DMS114 treated with DMSO at 0.1 percent for 48 hours (cell line): ENCODE data around the gene GABRA5.
"Not testable (repeated sequence)": the region's sequence is repeated elsewhere in the genome, so short reads cannot be mapped to it uniquely, and the experiment has no call there.

ENCODE experiments used
- DNase-seq: peaks from one replicate; lab custom pipeline; 2025; ENCODE audit not compliant: unreplicated experiment; lab: John Stamatoyannopoulos, UW

GABRA5 gene

DNA sequence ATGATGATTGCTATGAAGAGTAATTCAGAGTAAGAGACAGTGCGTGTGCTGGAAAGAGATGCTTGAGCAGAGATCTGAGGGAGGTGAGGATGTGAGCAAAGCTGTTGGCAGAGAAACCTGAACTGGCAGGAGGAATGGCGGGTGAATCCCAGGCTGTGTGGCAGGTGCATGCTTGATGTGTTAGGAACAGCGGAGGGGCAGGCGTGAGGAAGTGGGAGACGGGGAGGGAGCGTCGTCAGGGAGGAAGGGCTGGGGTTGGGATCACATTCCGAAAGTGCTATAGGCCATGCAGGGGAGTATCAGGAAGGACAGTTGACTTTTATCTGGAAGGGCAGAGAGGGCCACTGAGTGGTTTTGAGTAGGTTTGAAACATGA, 8.6 kb downstream of the GABRA5 start:
- no peak for DNase-seq

DNA sequence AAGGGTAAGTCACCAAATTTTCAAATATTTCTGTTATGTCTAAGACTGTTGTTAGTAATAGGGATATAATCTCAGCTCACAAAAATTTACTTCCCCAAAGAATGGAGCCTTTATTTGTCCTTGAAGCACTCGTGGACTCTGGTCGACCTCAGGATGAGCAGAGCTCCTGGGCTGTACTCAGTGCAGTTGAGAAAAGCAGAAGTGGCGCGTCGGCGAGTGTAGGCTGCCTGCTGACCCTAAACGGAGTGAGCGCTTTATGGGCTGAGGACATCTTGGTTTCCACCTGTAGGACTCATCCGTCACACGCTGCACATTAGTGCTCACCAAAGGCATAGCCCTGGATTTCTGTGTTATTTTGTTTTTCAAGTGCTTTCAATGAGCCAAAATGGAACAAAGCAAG, 11.0 kb downstream of the GABRA5 start:
- no peak for DNase-seq

DNA sequence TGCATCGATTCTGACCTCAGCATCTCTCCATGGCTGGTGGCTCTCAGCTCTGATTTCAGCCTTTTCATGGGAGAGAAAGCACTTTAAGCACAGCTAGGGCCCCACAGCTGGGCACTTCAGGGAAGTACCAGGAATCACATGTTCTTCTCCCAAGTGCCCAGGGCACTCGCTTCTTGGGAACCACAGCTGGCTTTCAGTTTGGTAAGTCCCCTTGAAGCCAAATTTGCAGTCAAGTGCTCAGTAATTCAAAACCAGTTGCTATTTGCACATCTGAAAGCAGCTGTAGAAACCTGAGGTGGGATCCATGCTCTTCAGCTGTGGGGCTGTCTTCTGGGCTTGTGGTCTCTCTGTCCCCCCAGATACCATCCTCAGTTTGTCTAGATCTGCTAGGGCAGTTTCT, 12.8 kb downstream of the GABRA5 start:
- no peak for DNase-seq

DNA sequence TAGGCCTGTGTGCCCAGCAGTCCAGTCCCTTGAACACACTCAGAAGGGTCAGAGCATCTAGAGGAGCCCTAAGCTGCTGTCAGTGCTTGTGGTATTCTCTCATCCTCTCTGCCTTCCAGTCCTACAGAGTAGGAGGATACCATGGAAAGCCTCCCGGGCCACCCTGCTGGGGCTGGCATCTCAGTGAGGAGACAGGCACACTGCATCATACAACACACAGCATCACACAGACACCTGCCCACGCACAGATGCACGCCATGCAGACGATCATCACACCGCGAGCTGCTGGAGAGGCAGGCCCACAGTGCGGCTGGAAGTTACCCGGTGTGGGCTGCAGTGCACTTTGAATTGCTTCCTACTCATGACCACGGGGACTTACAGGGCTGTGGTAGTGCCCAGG, 15.2 kb downstream of the GABRA5 start:
- DNase-seq, result no peak

DNA sequence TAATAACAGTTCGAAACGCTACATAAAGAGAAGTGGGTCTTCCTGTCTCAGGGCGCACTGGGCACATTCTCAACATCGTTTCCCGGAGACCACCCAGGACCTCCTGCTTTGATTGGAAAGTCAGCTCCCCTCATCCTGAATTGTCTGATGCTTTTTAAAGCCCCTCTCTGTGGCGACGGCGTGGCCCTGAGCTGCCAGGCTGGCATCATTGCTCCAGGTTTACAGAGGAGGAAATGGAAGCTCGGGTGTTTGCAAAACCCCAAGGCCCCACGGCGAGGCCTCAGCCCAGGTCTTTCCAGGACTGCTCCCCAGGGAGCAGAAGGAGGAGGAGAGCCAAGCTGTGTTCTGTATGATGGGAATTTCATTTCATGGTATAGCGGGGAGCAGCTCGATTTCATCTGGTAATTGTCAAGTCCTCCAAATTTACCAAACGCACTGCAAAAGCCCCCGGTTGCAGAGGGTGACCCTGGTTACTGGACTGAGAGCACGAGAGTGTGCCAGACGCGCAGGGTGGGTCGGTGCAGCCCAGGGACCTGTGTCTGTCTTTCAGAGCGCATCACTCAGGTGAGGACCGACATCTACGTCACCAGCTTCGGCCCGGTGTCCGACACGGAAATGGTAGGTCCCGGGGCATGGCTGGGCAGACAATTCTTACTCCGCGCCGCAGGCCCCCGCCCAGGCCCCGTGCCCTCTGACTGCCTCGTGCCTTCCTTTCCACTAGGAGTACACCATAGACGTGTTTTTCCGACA, 15.9 kb downstream of the GABRA5 start:
- DNase-seq, result no peak

DNA sequence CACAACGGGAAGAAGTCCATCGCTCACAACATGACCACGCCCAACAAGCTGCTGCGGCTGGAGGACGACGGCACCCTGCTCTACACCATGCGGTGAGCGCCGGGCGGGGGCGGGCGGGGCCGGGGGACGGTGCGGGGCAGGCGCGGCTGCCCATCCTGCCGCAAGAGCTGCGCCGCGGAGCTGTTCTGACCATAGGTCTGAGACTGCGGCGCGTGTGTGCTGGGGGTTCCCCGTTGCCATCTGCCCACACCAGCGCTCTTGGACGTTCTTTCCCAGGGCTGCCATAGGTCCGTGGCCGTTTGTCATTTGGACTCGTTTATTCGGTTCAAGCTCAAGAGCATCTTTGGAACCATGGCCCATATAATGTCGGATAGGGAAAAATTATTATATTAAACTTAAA, 16.6 kb downstream of the GABRA5 start:
- no peak for DNase-seq

DNA sequence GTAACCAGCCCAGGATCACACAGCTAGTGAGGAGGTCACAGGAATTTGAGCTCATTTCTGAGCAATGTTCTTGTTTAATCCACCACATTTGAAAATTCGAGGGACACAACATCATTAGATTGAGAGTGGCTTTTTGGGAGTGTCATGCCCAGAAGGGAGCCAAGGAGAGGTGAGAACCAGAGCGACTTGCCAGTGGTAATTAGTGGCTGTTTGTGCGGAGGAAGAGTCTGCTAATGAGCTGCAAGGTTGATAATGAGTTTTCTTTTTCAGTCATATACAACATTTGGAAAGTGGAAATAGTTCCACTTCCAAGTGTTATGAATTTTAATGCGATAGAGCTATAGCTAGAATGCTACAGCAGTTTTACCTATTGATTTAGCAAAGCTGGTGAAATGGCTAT, 19.7 kb downstream of the GABRA5 start:
- no peak for DNase-seq

DNA sequence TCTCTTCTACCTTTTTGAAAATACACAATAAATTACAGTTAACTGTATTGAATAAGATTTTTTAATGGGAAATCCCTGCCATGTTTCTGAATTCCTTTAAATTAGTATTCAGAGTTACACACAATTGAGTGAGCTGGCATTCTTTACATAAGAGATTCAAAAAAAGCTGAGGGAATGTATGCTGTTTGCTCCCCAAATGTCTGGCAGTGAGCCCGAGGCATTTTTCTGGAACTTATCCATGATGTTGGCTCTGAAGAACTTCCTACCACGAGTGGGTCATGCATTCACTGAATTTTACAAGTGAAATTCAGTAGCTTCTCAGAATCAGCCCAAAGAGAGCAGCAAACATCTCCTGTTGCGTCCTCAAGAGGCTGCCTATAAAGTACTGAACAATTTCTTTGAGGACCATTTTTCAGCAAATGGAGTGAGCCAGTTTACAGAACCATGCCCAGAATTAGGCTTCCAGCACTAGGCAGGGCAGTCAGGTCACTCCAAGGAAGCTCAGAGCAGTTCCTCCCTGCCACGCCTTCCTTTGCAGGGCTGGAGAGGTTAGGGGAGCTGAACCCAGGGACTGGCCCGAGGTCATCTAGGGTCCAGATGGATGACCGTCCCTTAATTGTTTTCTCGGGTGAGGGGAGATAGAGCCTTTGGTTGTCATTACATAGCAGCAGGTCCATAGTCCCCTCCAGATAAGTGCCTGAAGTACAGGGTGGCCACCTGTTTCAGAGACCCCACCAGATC, 21.2 kb downstream of the GABRA5 start:
- DNase-seq, result no peak

DNA sequence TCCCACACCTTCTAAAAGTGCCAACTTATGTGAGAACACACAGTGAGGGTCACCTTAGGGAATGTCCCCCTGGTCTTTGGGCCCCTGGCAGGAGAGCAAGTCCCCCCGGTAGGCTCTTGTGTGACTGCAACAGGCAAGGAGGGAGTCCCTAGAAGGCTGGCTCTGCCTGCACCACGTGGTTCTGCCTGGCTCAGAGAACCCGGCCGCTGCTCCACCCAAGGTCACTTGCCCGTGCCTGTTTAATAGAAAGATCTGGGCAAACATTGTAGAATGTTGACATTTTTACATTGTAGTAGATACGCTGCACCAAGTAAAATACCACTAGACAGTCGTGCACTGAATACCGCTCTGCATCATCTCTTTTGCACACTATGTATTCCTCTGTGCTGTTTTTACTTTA, 21.9 kb downstream of the GABRA5 start:
- no peak for DNase-seq

DNA sequence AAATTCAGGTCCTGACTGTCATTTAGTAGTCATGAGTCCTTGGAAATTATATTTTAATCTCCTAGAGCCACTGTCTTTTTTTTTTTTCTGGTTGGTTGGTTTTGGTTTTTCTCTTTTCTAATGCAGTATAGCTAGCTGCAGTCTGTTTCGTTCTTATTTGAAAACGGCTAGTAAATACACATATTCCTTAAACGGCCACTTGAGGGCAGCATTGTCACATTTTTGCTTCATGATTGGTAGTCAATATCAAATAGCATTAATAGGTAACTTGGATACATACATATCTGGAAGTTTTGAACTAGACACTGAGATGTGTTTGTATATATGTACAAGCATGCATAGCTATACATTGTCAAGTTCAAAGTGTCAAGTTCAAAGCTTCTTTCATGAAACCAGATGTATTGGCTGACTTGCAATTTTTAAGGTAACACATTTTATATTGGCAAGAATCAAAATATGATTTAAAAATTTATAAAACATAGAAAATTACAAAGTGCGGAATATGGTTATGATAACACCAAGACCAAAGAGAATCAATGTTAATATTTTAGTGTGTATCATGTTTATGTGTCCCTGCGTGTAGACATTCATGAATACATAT, 22.5 kb downstream of the GABRA5 start:
- peak; percentile 68 for DNase-seq

DNA sequence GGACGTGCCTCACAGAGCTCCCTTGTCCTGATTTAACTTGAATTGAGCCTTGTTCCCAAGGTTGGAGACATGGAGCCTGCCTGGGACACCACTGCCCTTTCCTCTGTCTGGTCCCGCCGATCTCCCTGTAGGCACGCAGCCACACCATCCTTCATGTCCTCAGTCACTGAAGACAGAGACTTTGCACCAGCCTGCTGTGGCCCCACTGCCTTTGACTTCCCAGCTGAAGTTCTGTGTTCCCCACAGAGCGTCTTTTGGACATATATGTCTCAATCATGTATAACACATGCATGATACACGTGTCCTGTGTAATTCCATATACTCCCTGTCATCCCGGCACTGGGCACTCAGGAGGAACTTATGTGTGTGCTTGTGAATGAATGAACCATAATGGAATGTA, 23.6 kb downstream of the GABRA5 start:
- DNase-seq, result no peak

DNA sequence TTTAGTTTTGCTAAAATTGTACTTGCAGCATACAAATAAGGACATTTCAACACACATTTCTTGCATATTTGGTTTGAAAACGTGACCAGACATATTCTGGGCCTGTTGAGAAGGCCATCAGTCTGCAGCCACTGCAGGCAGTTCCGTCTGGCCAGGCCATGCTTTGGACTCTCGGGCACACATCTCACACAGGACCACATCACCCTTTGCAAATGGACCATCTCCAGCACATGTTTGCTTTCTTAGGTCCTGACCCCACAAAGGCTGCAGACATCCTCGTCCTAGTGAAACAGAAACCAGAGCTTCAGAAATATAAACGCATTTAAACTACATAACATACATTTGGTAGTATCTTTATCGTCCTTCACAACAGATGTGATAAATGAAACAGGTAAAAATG, 24.1 kb downstream of the GABRA5 start:
- DNase-seq, result no peak

DNA sequence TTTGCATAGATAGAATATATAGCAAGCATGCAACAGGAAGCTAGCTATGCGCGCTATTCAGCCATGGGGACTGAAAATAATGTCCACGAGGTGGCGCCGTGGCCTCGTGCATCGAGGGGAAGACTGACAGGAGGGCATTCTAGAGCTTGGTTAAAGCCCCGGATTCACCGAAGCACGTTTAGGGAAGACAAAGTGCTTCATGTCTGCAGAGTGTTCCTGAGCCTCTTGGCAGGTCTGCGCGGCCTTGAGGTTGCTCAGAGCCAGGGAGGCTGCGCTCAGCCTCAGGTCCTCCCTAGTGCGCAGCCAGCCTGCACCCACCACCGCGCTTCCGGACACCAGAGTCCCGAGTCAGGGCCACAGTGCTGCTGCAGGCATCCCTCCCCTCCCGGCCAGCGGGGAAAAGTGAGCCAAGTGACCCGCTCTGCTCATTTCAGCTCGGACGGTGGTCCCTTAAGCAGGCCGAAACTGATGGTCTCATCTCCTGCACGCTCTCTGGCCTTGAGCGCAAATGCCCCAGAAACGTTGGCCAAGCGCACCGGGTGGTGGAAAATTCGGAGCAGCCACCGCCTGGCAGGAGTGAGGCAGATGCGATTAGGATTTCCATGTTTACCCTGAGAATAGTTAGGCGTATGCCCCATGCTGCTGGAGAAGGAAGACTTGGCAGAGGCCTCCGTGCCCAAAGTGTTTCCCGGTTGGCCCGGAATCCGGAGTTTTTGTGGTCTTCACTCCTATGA, 24.8 kb downstream of the GABRA5 start:
- DNase-seq, result peak; percentile 65

DNA sequence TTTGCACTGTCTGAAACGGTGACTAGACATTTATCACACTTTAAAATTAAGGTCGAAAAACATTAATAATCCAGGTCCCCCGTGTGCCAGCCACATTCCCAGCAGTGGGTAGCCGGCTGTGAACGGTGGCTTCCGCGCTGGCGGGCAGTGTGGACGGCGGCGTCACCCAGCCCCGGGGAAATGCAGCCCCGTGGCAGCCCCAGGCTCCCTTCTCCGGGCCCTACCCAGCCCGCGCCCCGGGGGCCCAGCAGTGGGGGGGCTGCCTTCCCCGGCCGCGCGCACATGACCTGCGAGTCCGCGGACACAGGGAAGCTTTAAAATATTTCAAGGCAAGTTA, 25.3 kb downstream of the GABRA5 start:
- no peak for DNase-seq

DNA sequence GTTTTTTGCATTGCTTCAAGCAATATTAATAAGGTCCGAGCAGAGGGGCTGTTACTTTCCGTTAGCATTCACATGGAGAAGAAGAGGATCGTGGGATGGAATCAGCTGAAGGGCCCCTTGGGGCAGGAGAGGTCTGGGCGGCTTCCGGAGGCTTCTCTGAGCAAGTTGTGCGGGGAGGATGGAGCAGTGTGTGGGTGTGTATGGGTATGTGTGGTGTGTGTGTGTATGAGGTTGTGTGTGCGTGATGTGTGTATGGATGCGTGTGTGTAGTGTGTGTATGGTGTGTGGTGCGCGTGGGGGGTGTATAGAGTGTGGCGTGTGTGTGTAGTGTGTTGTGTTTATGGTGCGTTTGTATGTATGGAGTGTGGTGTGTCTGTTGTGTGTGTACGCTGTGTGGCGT, 25.8 kb downstream of the GABRA5 start:
- no peak for DNase-seq

DNA sequence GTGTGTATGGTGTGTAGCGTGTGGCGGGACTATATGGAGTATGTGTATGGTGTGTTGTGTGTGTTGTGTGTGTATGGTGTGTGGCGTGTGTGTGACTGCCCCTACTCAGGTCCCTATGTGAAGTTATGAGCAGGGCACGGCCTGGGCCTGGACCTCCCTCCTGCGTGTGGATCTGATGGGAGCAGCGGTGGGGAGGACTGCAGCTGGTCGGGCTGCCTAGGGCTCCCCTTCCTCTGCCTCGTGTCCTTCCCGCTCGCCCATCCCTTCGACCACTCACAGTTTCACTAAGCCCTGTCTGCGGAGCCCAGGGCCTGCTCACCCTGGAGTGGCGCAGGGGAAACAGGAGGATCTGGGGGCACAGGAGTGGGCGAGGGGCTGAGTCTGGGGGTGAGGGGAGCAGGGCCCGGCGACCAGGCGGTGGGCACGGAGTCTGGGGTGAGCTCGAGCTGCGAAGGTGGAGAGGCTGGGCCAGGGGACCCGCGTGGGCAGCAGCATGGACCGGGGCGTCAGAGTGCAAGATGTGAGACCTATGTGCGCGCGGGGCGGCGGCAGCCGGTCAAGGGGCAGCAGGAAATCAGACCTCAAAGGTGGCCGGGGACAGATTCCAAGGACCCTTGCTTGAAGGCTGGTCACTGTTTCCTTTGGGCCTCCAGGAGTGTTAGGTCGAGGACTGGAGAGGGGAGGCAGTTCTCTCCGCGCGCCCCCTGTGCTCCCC, 26.6 kb downstream of the GABRA5 start:
- DNase-seq, result no peak

DNA sequence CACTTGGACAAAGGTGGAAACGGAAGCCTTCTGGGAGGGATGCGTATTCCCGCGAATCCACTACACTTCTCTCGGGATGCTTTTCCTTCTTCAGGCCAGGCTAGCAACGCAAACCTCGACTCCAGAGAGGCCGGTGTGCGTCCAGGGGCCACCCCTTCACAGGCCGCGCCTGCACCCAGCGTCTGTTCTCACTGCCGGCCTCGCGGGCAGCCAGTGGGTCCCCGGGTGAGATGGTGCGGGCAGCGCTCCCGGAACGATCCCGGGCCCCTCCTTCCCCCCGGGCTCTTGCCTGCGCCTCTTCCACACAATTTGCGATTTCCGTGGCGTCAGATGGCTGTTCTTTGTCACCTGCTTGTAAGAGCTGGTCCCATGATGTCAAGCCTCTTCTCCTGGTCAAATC, 27.3 kb downstream of the GABRA5 start:
- no peak for DNase-seq

DNA sequence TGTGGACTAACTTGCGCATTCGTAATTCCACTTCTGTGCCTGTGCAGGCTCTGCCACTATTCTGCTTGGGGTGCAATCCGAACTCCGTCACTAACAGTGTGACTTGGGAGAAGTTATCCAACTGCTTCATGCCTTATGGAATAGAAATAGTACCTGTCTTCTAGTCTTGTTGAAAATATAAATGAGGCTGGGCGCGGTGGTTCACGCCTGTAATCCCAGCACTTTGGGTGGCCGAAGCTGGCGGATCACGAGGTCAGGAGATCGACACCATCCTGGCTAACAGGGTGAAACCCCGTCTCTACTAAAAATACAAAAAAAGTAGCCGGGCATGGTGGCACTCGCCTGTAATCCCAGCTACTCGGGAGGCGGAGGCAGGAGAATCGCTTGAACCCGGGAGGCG, 28.5 kb downstream of the GABRA5 start:
- DNase-seq, result not testable (repeated sequence)

DNA sequence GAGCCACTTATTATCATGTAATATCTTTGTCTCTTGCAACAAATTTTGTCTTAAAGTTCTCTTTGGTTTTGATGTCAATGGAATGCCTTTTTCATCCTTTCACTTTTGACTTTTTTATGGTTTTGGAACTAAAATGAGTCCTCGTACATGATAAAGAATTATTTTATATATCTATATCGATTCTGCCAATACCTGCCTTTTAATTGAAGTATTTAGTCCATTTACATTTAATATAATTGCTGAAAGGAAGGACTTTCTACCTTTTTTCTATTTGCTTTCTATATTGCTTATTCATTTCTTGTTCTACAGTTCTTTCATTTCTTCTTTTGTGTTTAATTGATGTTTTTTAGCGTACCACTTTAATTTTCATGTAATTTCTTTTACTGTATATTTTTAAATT, 32.8 kb downstream of the GABRA5 start:
- DNase-seq, result no peak

DNA sequence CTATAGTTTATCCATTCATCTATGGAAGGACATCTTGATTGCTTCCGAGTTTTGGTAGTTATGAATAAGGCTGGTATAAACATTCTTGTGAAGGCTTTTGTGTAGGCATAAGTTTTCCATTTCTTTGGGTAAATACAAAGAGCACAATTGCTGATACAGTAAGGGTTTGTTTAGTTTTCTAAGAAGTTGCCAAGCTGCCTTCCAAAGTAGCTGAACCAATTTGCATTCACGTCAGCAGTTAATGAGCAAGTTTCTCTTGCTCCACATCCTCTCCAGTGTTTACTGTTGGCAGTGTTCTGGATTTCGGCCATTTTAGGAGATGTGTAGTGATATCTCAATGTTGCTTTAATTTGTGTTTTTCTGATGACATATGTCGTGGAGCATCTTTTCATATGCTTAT, 34.2 kb downstream of the GABRA5 start:
- DNase-seq, result no peak

DNA sequence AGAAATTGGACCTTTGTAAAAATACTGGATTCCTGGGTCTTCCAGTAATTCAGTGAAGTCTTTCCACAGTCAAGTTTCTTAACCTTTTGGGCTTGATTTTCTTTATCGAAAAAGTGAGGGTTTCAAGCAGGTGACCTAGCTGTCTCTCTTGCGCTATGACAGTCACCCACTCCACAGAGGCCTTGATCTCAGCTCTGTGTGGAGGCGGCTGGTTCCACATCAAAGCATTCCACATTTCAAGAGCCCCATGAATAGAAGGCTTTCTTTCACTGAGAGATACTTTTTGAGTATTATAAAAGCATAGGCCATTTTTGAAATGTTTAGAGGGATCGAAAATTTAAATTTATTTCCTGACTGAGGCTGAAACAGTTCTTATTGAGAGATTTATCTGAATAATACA, 43.9 kb downstream of the GABRA5 start:
- no peak for DNase-seq
